Progenitor cell of endocrine pancreas (in vitro differentiated cells): ENCODE measurements around the gene MAP7D1. TPM values are rescaled to one million over a fixed set of nuclear protein-coding genes. Genes with fewer than 3 reads are reported as not detected.

Experiments
- DNase-seq: peaks from one replicate; pipeline ENCODE4 v3.0.0; 2021; ENCODE audit warnings: low spot score; ENCODE audit not compliant: unreplicated experiment
- H3K27ac Mint-ChIP-seq: 2 replicates; pipeline ENCODE4 v1.8.0; 2021; ENCODE audit warnings: mild to moderate bottlenecking, moderate library complexity, mixed read lengths
- H3K27me3 Mint-ChIP-seq: 2 replicates; pipeline ENCODE4 v1.8.0; 2021; ENCODE audit warnings: mixed read lengths
- H3K36me3 Mint-ChIP-seq: 2 replicates; pipeline ENCODE4 v1.8.0; 2022; ENCODE audit warnings: mixed read lengths; ENCODE audit not compliant: insufficient read depth
- H3K4me1 Mint-ChIP-seq: 2 replicates; pipeline ENCODE4 v1.8.0; 2021; ENCODE audit warnings: low read depth, mixed read lengths
- H3K4me3 Mint-ChIP-seq: 2 replicates; pipeline ENCODE4 v1.8.0; 2021; ENCODE audit warnings: low read depth, mild to moderate bottlenecking, moderate library complexity, mixed read lengths
- H3K9me3 Mint-ChIP-seq: 2 replicates; pipeline ENCODE4 v1.8.0; 2021; ENCODE audit warnings: low read depth, mixed read lengths
- CTCF ChIP-seq: fragments of 200-600 bp; sonication (generic); IDR thresholded peaks from one replicate; pipeline ENCODE4 v1.5.0; 2021; ENCODE audit warnings: antibody characterized with exemption, mild to moderate bottlenecking; ENCODE audit not compliant: unreplicated experiment
- total RNA-seq: library from RNA; stranded (reverse); gene quantifications from 2 replicates; pipeline ENCODE4 v1.2.1, GENCODE V29; 2021

MAP7D1 gene
- total RNA-seq, 1 donor from 2014 or later = 109 TPM

GRCh38 chr1:36206323-36206858 lies 50.4 kb downstream of the MAP7D1 start:
- Mint-ChIP-seq H3K36me3 (no peaks in the 10 kb centered on the region), H3K4me3 (no peak overlapping the region), H3K9me3 (no peaks in the 10 kb centered on the region), H3K4me1 (peaks cover 11% of the 10 kb centered on the region), H3K27me3 (no peaks in the 10 kb centered on the region), H3K27ac (peak overlapping the region; percentile 70)
- TF ChIP-seq CTCF = no peak
- no peak for DNase-seq

GRCh38 chr1:36207339-36207738 lies 51.4 kb downstream of the MAP7D1 start:
- H3K27ac Mint-ChIP-seq = peak overlapping the region; percentile 88
- no peaks in the 10 kb centered on the region for H3K36me3 Mint-ChIP-seq

GRCh38 chr1:36208978-36209703 lies 53.2 kb downstream of the MAP7D1 start:
- Mint-ChIP-seq H3K4me1 (peaks cover 6% of the 10 kb centered on the region), H3K9me3 (no peaks in the 10 kb centered on the region), H3K36me3 (no peaks in the 10 kb centered on the region), H3K27me3 (no peaks in the 10 kb centered on the region), H3K4me3 (no peak overlapping the region), H3K27ac (no peak overlapping the region)
- no peak for TF ChIP-seq CTCF
- no peak for DNase-seq

More at GRCh38 chr1:36207339-36207738, 51.4 kb downstream of the MAP7D1 start:
- Mint-ChIP-seq H3K27me3 (no peaks in the 10 kb centered on the region), H3K4me1 (peaks cover 11% of the 10 kb centered on the region), H3K4me3 (no peak overlapping the region), H3K9me3 (no peaks in the 10 kb centered on the region)
- TF ChIP-seq CTCF = no peak
- DNase-seq = no peak

GRCh38 chr1:36211307-36211706 lies 55.3 kb downstream of the MAP7D1 start:
- Mint-ChIP-seq H3K36me3 (no peaks in the 10 kb centered on the region), H3K9me3 (no peaks in the 10 kb centered on the region), H3K27ac (no peak overlapping the region), H3K27me3 (no peaks in the 10 kb centered on the region), H3K4me3 (no peak overlapping the region), H3K4me1 (peaks cover 6% of the 10 kb centered on the region)
- no peak for TF ChIP-seq CTCF
- DNase-seq = no peak

- Mint-ChIP-seq H3K4me3 (no peak overlapping the region), H3K27ac (no peak overlapping the region), H3K4me1 (peaks cover 6% of the 10 kb centered on the region), H3K27me3 (no peaks in the 10 kb centered on the region), H3K36me3 (no peaks in the 10 kb centered on the region), H3K9me3 (no peaks in the 10 kb centered on the region)
- no peak for TF ChIP-seq CTCF
- DNase-seq = no peak
Measured at GRCh38 chr1:36211841-36212240, 55.9 kb downstream of the MAP7D1 start.
